ENCODE measurements around the gene MAPK1. TPM values are rescaled to one million over a fixed set of nuclear protein-coding genes. Genes with fewer than 3 reads are reported as not detected.

MAPK1 gene
- total RNA-seq, 4 donors from 2014 or later: 29.0 to 46.8 (median 35.1) TPM

- no peak for TF ChIP-seq CTCF (IDR thresholded peaks at IDR 0.05)
- DNase-seq (ENCODE audit: low spot score): no peak
- ATAC-seq (ENCODE audit: low FRiP score): no peak
These were observed 152.7 kb downstream of the MAPK1 start for GRCh38 chr22:21714786-21715185.

DNA sequence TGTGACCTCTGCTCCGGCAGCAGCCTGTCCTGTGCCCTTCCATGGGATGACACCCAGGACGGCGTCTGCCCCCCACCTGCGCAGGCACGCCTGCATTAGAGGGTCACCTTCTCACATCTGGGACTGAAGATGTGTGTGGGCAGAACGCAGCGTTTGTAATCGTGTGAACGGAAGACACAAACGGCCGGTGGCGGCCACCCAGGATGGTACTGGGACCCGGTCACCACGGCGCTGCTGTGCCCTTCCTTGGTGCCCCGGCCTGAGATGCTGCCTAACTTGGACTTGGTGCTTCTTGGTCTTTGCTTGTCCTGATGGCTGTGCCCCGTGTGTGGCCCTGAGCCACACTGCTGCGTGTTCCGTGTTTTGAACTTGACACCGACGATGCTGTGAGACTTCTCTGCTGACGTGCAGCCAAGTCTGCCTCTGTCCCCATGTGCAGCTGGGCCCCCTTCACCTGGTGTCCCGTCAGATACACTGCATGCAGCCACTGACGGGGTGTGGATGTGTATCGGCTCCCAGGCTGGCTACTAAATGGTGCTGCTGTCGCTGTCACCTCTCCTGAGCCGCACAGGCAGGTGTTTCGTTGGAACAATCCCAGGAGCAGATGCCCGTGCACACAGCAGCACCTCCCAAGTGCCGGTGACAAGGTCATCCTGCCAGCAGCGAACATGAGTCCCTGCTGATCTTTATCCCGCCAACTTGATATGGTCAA lies 153.2 kb downstream of the MAPK1 start:
- DNase-seq (ENCODE audit: low spot score) (no peak), ATAC-seq (ENCODE audit: low FRiP score) (no peak)
- TF ChIP-seq CTCF (IDR thresholded peaks at IDR 0.05): no peak

DNA sequence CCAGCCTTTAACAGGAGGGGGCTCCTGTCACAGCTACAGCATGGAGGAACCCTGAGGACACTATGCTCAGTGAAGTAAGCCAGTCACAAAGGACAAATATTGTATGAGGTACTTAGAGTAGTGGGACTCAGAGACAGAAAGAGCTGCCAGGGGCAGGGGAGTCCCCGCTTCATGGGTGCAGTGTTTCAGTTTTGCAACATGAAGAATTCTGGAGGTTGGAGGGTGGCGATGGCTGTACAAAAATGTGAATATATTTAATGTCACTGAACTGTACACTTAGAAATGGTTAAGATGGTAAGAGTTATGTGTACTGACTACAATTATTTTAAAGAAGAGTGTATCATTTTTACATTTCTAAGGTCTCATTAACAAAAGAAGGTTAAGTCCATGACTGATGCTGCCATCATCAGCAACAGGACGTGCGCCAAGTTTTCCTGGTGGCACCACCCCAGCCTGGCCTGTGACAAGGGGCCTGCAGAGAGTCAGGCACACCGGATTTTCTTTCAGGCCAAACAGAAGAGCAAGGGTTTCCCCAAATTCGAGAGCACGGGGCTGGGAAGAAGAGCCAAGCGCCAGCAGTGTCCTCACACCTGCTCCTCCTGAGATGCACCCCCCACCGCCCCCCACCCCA lies 153.9 kb downstream of the MAPK1 start:
- DNase-seq (ENCODE audit: low spot score) (no peak), ATAC-seq (ENCODE audit: low FRiP score) (no peak)
- no peak for TF ChIP-seq CTCF (IDR thresholded peaks at IDR 0.05)

DNA sequence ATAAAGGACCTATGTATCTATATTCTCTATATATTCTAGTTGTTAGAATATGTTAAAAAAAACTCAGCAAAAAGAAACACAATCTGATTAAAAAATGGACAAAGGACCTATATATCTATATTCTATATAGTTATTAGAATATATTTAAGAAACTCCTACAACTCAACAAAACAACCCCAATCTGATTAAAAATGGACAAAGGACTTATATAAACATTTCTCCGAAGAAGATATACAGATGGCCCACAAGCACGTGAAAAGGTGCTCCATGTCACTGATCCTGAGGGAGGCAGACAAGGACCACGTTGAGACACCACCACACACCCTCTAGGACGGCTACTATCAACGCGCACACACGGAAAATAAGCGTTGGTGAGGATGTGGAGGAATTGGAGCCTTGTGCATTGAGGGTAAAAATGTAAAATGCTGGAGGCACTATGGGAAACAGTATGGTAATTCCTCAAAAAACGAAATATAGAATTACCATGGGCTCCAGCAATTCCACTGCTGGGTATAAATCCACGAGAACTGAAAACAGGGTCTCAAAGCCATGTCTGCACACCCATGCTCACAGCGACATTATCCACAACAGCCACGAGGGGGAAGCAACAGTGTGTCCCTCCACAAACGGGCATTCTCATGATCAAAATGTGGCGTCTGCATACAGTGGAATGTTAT lies 154.6 kb downstream of the MAPK1 start:
- ATAC-seq (ENCODE audit: low FRiP score): peak; percentile 83
- no peak for DNase-seq (ENCODE audit: low spot score)
- TF ChIP-seq CTCF (IDR thresholded peaks at IDR 0.05): peak in 1 of 3 donors; percentile 68

- no peak for TF ChIP-seq CTCF (IDR thresholded peaks at IDR 0.05)
- no peak for DNase-seq (ENCODE audit: low spot score)
- no peak for ATAC-seq (ENCODE audit: low FRiP score)
These were observed 155.6 kb downstream of the MAPK1 start for GRCh38 chr22:21711851-21712250.

DNA sequence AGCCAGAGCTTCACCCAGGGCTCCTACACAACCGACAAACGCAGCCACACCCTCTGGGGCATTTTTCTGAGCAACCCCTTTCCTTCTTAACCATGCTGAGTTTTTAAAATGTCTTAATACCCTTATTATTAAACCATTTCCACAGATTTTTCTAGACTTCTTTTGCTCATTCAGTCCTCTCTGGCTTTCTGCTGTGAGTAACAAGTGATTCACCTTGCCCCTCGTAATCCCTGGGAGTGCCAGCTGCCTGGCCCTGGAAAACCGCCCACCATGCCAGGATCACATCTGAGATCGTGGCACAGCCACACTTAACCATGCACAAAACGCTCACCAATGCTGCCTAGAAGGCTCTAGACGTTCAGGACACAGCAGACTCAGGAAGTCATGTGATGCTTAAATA lies 157.3 kb downstream of the MAPK1 start:
- TF ChIP-seq CTCF (IDR thresholded peaks at IDR 0.05): no peak
- no peak for ATAC-seq (ENCODE audit: low FRiP score)
- DNase-seq (ENCODE audit: low spot score): no peak

All from omental fat pad (tissue), 4 donors.